ENCODE data around the gene BRIP1. TPM values are rescaled to one million over a fixed set of nuclear protein-coding genes. Genes with fewer than 3 reads are reported as not detected.

BRIP1 gene
- total RNA-seq, 1 donor = 6.2 TPM

- TF ChIP-seq, protein P1, sequence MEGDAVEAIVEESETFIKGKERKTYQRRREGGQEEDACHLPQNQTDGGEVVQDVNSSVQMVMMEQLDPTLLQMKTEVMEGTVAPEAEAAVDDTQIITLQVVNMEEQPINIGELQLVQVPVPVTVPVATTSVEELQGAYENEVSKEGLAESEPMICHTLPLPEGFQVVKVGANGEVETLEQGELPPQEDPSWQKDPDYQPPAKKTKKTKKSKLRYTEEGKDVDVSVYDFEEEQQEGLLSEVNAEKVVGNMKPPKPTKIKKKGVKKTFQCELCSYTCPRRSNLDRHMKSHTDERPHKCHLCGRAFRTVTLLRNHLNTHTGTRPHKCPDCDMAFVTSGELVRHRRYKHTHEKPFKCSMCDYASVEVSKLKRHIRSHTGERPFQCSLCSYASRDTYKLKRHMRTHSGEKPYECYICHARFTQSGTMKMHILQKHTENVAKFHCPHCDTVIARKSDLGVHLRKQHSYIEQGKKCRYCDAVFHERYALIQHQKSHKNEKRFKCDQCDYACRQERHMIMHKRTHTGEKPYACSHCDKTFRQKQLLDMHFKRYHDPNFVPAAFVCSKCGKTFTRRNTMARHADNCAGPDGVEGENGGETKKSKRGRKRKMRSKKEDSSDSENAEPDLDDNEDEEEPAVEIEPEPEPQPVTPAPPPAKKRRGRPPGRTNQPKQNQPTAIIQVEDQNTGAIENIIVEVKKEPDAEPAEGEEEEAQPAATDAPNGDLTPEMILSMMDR (IDR thresholded peaks at IDR 0.05; ENCODE audit: extremely low read depth, low read depth, low read length) = no peak
- peaks cover 2% of the 10 kb centered on the region for H3K9me3 ChIP-seq (ENCODE audit: low read depth, low read length)
- H4K20me1 ChIP-seq (ENCODE audit: insufficient read depth, low read length) = no peaks in the 10 kb centered on the region
- no peak overlapping the region for H3K4me3 ChIP-seq (ENCODE audit: insufficient read depth, low read length)
- no peak overlapping the region for H3K27ac ChIP-seq (ENCODE audit: low read depth, low read length)
- H3K36me3 ChIP-seq (ENCODE audit: insufficient read depth, low read length) = peaks cover 11% of the 10 kb centered on the region
- H3K4me2 ChIP-seq (ENCODE audit: insufficient read depth, low read length) = no peak overlapping the region
- no peak overlapping the region for H2AFZ ChIP-seq (ENCODE audit: low read length)
- H3K79me2 ChIP-seq (ENCODE audit: insufficient read depth, low read length) = no peaks in the 10 kb centered on the region
- no peaks in the 10 kb centered on the region for H3K27me3 ChIP-seq (ENCODE audit: insufficient read depth, low read length)
- no peak for DNase-seq (ENCODE audit: insufficient read length, low spot score, missing footprints)
- H3K4me1 ChIP-seq (ENCODE audit: insufficient read depth, low read length) = peaks cover 19% of the 10 kb centered on the region
These were observed 98.5 kb downstream of the BRIP1 start for GRCh38 chr17:61764846-61765245.

GRCh38 chr17:61761827-61762226 is 101.5 kb downstream of the BRIP1 start:
- no peak overlapping the region for H3K27ac ChIP-seq (ENCODE audit: low read depth, low read length)
- H3K4me3 ChIP-seq (ENCODE audit: insufficient read depth, low read length) = no peak overlapping the region
- H3K9me3 ChIP-seq (ENCODE audit: low read depth, low read length) = no peaks in the 10 kb centered on the region
- no peak overlapping the region for H2AFZ ChIP-seq (ENCODE audit: low read length)
- H3K4me2 ChIP-seq (ENCODE audit: insufficient read depth, low read length) = no peak overlapping the region
- no peaks in the 10 kb centered on the region for H3K27me3 ChIP-seq (ENCODE audit: insufficient read depth, low read length)
- H3K36me3 ChIP-seq (ENCODE audit: insufficient read depth, low read length) = no peaks in the 10 kb centered on the region
- TF ChIP-seq, protein P1 (IDR thresholded peaks at IDR 0.05; ENCODE audit: extremely low read depth, low read depth, low read length) = no peak
- H4K20me1 ChIP-seq (ENCODE audit: insufficient read depth, low read length) = no peaks in the 10 kb centered on the region
- peaks cover 12% of the 10 kb centered on the region for H3K4me1 ChIP-seq (ENCODE audit: insufficient read depth, low read length)
- H3K79me2 ChIP-seq (ENCODE audit: insufficient read depth, low read length) = no peaks in the 10 kb centered on the region
- DNase-seq (ENCODE audit: insufficient read length, low spot score, missing footprints) = no peak

DNA sequence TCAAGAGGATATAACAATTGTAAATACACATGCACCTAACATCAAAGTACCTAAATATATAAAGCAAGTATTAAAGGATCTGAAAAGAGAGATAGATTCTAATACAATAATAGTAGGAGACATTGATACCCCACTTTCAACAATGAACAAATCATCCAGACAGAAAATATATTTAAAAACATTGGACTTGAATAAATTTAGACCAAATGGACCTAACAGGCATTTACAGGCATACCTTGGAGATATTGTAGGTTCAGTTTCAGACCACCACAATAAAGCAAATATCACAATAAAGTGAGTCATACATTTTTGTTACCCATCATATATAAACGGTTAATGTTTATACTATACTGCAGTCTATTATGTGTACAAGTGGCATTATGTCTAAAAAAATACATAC is 104.0 kb downstream of the BRIP1 start:
- TF ChIP-seq, protein P1 (IDR thresholded peaks at IDR 0.05; ENCODE audit: extremely low read depth, low read depth, low read length) = no peak
- Histone ChIP-seq H3K79me2 (ENCODE audit: insufficient read depth, low read length) (no peaks in the 10 kb centered on the region), H3K4me3 (ENCODE audit: insufficient read depth, low read length) (no peak overlapping the region), H3K27ac (ENCODE audit: low read depth, low read length) (no peak overlapping the region), H3K36me3 (ENCODE audit: insufficient read depth, low read length) (no peaks in the 10 kb centered on the region), H3K27me3 (ENCODE audit: insufficient read depth, low read length) (no peaks in the 10 kb centered on the region), H4K20me1 (ENCODE audit: insufficient read depth, low read length) (no peaks in the 10 kb centered on the region), H3K4me1 (ENCODE audit: insufficient read depth, low read length) (no peaks in the 10 kb centered on the region), H2AFZ (ENCODE audit: low read length) (no peak overlapping the region), H3K4me2 (ENCODE audit: insufficient read depth, low read length) (no peak overlapping the region), H3K9me3 (ENCODE audit: low read depth, low read length) (no peaks in the 10 kb centered on the region)
- DNase-seq (ENCODE audit: insufficient read length, low spot score, missing footprints) = no peak

DNA sequence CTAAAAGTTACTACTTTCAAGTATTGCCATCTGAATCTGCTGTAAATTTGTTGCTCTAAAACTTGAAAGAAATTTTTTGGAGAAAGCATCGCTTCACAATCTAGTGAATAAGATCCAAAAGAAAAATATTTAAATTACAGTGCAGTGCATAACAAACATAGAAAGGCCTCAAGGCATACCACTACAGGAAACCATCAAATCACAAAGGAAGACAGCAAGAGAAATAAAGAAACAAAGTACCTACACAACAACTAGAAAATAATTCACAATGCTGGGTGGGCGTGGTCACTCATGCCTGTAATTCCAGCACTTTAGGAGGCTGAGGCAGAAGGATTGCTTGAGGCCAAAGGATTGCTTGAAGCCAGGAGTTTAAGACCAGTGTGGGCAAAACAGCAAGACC is 104.9 kb downstream of the BRIP1 start:
- Histone ChIP-seq H3K27ac (ENCODE audit: low read depth, low read length) (no peak overlapping the region), H3K79me2 (ENCODE audit: insufficient read depth, low read length) (no peaks in the 10 kb centered on the region), H3K4me2 (ENCODE audit: insufficient read depth, low read length) (no peak overlapping the region), H3K4me3 (ENCODE audit: insufficient read depth, low read length) (no peak overlapping the region), H4K20me1 (ENCODE audit: insufficient read depth, low read length) (no peaks in the 10 kb centered on the region), H3K4me1 (ENCODE audit: insufficient read depth, low read length) (no peaks in the 10 kb centered on the region), H2AFZ (ENCODE audit: low read length) (no peak overlapping the region), H3K9me3 (ENCODE audit: low read depth, low read length) (no peaks in the 10 kb centered on the region), H3K27me3 (ENCODE audit: insufficient read depth, low read length) (no peaks in the 10 kb centered on the region), H3K36me3 (ENCODE audit: insufficient read depth, low read length) (no peaks in the 10 kb centered on the region)
- no peak for DNase-seq (ENCODE audit: insufficient read length, low spot score, missing footprints)
- TF ChIP-seq, protein P1 (IDR thresholded peaks at IDR 0.05; ENCODE audit: extremely low read depth, low read depth, low read length) = no peak
